Parietal lobe (tissue), 1 donor: ENCODE measurements around the gene SART3. TPM values are rescaled to one million over a fixed set of nuclear protein-coding genes. Genes with fewer than 3 reads are reported as not detected.

ENCODE experiments used
- total RNA-seq: library from RNA; depleted of rRNA; stranded (reverse); fragments of >200 nt; gene quantifications from one replicate; pipeline ENCODE4 v1.2.3, GENCODE V29; 2014

Gene SART3
- total RNA-seq: 129 TPM

GRCh38 chr12:108560752-108561719 lies at the start of gene SART3:
SART3 (minus strand) TSS chr12:108561173; CDS start chr12:108561154, 19 bp downstream.

GRCh38 chr12:108597559-108598471 lies 36.8 kb upstream of the SART3 start, which contains the start of gene TMEM119:
TMEM119 (minus strand) TSS chr12:108598084; CDS start chr12:108592383, 5,701 bp downstream.

GRCh38 chr12:108562348-108563135 lies 1.6 kb upstream of the SART3 start, which contains the start of gene ISCU:
ISCU (plus strand) TSS chr12:108562596; CDS start chr12:108562623, 27 bp downstream.

GRCh38 chr12:108514973-108515814 lies 45.8 kb downstream of the SART3 start, which contains the start of gene FICD:
FICD (plus strand) TSS chr12:108515277; CDS start chr12:108516973, 1,696 bp downstream.

Other genes with a start within 250 kb of the SART3 start
- 1.3 TPM for gene CMKLR1, start 221.9 kb downstream of the SART3 start, total RNA-seq
- 5.3 TPM for gene FICD, start 45.9 kb downstream of the SART3 start, total RNA-seq
- gene ISCU, start 1.4 kb upstream of the SART3 start, total RNA-seq: 45.4 TPM
- 0.94 TPM for gene TMEM119, start 36.9 kb upstream of the SART3 start, total RNA-seq
- 1.6 TPM for gene SELPLG, start 72.7 kb upstream of the SART3 start, total RNA-seq
- gene CORO1C, start 170.3 kb upstream of the SART3 start, total RNA-seq: 221 TPM